HUES6 (cell line): ENCODE results near the gene CSHL1.
"Not testable (repeated sequence)": the region's sequence is repeated elsewhere in the genome, so short reads cannot be mapped to it uniquely, and the experiment has no call there.

Experiments used
- H3K27ac ChIP-seq: 2 replicates; pipeline ENCODE4 v1.7.0; 2013; ENCODE audit warnings: low read depth, mild to moderate bottlenecking, low read length, inconsistent platforms
- H3K27me3 ChIP-seq: 2 replicates; pipeline ENCODE4 v1.6.1; 2013; ENCODE audit warnings: low read length; ENCODE audit not compliant: control insufficient read depth, insufficient read depth
- H3K36me3 ChIP-seq: 2 replicates; pipeline ENCODE4 v1.6.1; 2013; ENCODE audit warnings: low read length; ENCODE audit not compliant: control insufficient read depth, insufficient read depth
- H3K4me1 ChIP-seq: 2 replicates; pipeline ENCODE4 v1.6.1; 2013; ENCODE audit warnings: low read length; ENCODE audit not compliant: control insufficient read depth, insufficient read depth
- H3K4me3 ChIP-seq: 2 replicates; pipeline ENCODE4 v1.5.1; 2013; ENCODE audit warnings: low read depth, low read length
- H3K9ac ChIP-seq: one replicate; pipeline ENCODE4 v1.6.1; 2013; ENCODE audit warnings: mild to moderate bottlenecking, low read length
- H3K9me3 ChIP-seq: 2 replicates; pipeline ENCODE4 v1.6.1; 2013; ENCODE audit warnings: low read depth, low read length; ENCODE audit not compliant: control insufficient read depth, insufficient read depth

Gene CSHL1

GRCh38 chr17:63880706-63881105 lies 30.4 kb downstream of the CSHL1 start:
- H3K4me3 ChIP-seq, result no peak overlapping the region
- no peak overlapping the region for H3K27ac ChIP-seq
- no peaks in the 10 kb centered on the region for H3K9me3 ChIP-seq
- peaks cover 14% of the 10 kb centered on the region for H3K4me1 ChIP-seq
- no peaks in the 10 kb centered on the region for H3K27me3 ChIP-seq
- H3K36me3 ChIP-seq, result no peaks in the 10 kb centered on the region
- no peak overlapping the region for H3K9ac ChIP-seq

GRCh38 chr17:63878413-63878812 lies 32.6 kb downstream of the CSHL1 start:
- H3K9me3 ChIP-seq, H3K9ac ChIP-seq, H3K4me3 ChIP-seq, H3K36me3 ChIP-seq, H3K27me3 ChIP-seq, H3K27ac ChIP-seq: not testable (repeated sequence)
- H3K4me1 ChIP-seq, result peaks cover 14% of the 10 kb centered on the region

GRCh38 chr17:63874693-63875092 lies 36.4 kb downstream of the CSHL1 start:
- H3K27ac ChIP-seq, H3K9me3 ChIP-seq, H3K4me3 ChIP-seq, H3K9ac ChIP-seq, H3K36me3 ChIP-seq, H3K4me1 ChIP-seq, H3K27me3 ChIP-seq: not testable (repeated sequence)

GRCh38 chr17:63874061-63874626 lies 36.9 kb downstream of the CSHL1 start:
- not testable (repeated sequence) for H3K27ac ChIP-seq, H3K27me3 ChIP-seq, H3K9ac ChIP-seq, H3K4me1 ChIP-seq, H3K9me3 ChIP-seq, H3K4me3 ChIP-seq, H3K36me3 ChIP-seq

GRCh38 chr17:63873577-63873976 lies 37.5 kb downstream of the CSHL1 start, which contains the start of gene CSH2:
Gene CSH2, minus strand, starts transcription at chr17:63873677. Its CDS starts 63 bp downstream, at chr17:63873614.
- not testable (repeated sequence) for H3K27me3 ChIP-seq, H3K4me3 ChIP-seq, H3K27ac ChIP-seq, H3K9me3 ChIP-seq, H3K36me3 ChIP-seq, H3K4me1 ChIP-seq, H3K9ac ChIP-seq

- not testable (repeated sequence) for H3K27ac ChIP-seq, H3K9me3 ChIP-seq, H3K4me3 ChIP-seq, H3K27me3 ChIP-seq, H3K4me1 ChIP-seq, H3K36me3 ChIP-seq, H3K9ac ChIP-seq
Measured at GRCh38 chr17:63871646-63872365, 39.3 kb downstream of the CSHL1 start.

- not testable (repeated sequence) for H3K27me3 ChIP-seq, H3K9me3 ChIP-seq, H3K4me3 ChIP-seq, H3K36me3 ChIP-seq, H3K4me1 ChIP-seq, H3K9ac ChIP-seq, H3K27ac ChIP-seq
Measured at GRCh38 chr17:63870292-63870665, 40.8 kb downstream of the CSHL1 start.

- H3K36me3 ChIP-seq, H3K9ac ChIP-seq, H3K9me3 ChIP-seq, H3K27ac ChIP-seq, H3K4me3 ChIP-seq, H3K4me1 ChIP-seq, H3K27me3 ChIP-seq: not testable (repeated sequence)
Measured at GRCh38 chr17:63869491-63870291, 41.4 kb downstream of the CSHL1 start.

GRCh38 chr17:63866625-63867024 lies 44.4 kb downstream of the CSHL1 start:
- H3K4me3 ChIP-seq, H3K9ac ChIP-seq, H3K27me3 ChIP-seq, H3K4me1 ChIP-seq, H3K36me3 ChIP-seq, H3K9me3 ChIP-seq, H3K27ac ChIP-seq: not testable (repeated sequence)
